SIG-M5 treated with dmso at 0.1 percent for 504 hours (cell line): ENCODE measurements around the gene TCIRG1.

ENCODE experiments used
- DNase-seq: peaks from one replicate; lab custom pipeline; 2025; ENCODE audit not compliant: unreplicated experiment; lab: John Stamatoyannopoulos, UW

The TCIRG1 gene

GRCh38 chr11:68017980-68018729 lies 20.7 kb upstream of the TCIRG1 start:
- no peak for DNase-seq

DNA sequence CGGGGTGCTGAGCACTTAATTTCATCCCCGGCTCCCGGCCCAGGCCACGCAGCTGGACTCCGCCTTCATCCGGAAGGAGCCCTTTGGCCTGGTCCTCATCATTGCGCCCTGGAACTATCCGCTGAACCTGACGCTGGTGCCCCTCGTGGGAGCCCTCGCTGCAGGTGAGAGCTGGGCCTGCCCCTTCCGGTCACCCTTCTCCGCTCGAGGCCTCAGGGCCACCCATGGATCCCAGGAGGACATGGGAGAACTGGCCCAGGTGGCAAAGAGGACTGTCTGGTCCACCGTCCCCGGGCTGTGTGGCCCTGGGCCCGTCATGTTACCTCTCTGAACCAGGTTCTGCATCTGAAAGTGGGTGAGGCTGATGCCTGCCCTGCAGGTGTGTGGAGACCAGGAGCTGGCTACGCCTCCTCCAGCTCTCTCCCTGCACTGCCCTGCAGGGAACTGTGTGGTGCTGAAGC lies 20.1 kb upstream of the TCIRG1 start:
- DNase-seq, result no peak

DNA sequence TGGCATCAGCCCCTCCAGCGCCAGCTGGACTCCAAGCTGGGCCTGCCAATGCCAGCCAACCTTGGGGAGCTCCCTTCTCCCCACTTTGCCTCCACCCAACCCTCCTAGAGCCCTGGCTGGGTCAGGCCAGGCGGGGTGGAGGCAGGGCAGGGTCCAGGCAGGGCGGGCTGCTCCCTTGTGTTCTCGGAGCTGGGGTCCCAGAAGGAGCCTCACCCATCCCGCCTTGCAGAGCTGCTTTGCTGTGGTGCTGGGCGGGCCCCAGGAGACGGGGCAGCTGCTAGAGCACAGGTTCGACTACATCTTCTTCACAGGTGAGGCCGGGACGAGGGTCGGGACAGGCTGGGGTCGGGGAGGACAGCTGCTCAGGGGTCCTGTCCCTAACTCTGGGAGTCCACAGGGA lies 19.3 kb upstream of the TCIRG1 start:
- no peak for DNase-seq

- no peak for DNase-seq
Observed at GRCh38 chr11:68020575-68020974, 18.2 kb upstream of the TCIRG1 start.

GRCh38 chr11:68021167-68021787 lies 17.5 kb upstream of the TCIRG1 start:
- no peak for DNase-seq

DNA sequence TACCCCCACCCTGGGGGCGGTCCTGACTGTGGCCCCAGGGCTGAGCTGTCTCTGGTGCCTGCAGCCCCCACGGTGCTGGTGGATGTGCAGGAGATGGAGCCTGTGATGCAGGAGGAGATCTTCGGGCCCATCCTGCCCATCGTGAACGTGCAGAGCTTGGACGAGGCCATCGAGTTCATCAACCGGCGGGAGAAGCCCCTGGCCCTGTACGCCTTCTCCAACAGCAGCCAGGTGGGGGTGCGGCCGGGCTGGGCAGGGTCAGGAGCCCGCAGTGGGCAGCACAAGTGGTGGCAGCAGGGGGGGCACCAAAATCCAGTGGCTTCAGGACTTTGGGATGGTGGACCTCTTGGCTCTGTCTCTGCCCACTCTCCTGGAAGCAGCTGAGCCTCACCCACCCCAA lies 16.3 kb upstream of the TCIRG1 start:
- no peak for DNase-seq

GRCh38 chr11:68024508-68024907 lies 14.3 kb upstream of the TCIRG1 start:
- no peak for DNase-seq

DNA sequence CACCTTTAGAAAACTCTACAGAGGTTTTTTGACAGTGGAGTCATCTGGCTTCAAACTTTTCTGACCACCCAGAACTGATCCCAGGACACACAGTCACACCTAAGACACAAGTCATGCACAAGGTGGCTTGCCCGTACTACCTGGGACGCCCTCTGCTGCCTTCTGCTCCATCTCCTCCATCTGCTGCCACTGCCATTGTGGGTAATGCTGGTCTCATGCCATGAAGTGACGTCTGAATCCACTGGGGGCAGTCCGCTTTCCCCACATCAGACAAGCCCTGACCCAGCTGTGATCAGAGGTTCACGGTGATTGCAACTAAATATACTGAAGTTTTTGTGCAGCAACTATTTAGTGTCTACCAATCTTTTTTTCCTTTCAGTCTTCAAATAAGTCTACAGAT lies 13.8 kb upstream of the TCIRG1 start:
- no peak for DNase-seq

- no peak for DNase-seq
Observed at GRCh38 chr11:68026391-68027105, 12.3 kb upstream of the TCIRG1 start.

GRCh38 chr11:68027667-68028066 lies 11.2 kb upstream of the TCIRG1 start:
- no peak for DNase-seq

- no peak for DNase-seq
Observed at GRCh38 chr11:68028802-68029545, 9.9 kb upstream of the TCIRG1 start.

DNA sequence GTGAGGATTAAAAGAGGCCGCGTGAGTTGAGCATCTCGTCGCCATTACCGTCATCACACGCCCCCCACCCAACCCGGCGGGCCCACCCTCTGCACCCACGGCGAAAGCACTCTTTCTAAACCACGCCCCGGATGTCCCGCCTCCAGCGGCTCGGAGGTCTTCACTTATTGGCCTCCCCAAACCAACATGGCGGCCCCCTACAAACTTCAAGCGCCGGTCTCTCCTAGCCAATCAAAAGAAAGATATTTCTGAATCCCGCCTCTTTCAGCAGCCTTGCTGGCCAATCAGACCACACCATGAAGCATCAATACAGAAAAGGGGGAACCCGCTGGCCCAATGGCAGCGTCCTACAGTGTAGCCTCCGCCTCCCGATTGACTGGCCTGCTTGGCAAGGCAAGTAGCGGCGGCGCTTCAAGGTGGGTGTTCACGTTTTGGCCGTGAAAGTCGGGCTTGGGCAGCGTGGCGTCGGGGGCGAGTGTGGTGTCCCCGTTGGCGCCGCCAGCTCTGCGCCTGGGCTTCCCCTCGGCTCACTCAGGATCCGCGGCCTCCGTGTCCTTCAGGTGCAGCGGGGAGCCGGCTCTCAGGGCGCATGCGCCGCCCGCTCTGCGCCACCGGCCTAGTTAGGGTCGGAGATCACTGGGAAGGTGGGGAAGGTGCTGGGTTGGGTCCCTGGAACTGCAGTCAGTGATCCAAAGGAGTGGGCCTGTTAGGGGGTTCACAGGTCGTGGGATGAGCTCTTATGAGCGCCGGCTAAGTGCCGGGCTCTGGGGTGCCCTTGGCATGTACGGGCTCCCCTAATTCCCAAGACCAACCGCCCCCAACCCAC lies 8.3 kb upstream of the TCIRG1 start, which contains the start of gene NDUFS8:
TSS of gene NDUFS8 (plus strand) at position 364 of the 826 bp plus-strand sequence. CDS start 1,471 bp downstream, outside the sequence.
- DNase-seq, result peak; percentile 99

DNA sequence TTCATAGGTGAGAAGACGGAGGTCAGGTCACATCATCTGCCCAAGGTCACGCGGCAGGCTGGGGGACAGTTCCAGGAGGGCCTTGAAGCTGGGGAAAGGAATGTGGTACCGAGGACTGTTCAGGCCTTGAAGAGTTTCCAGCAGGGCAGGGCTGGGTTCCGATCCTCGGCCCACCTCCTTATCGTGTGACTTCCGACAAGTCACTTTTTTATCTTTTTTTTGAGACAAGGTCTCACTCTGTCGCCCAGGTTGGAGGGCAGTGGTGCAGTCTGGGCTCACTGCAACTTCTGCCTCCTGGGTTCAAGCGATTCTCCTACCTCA lies 7.7 kb upstream of the TCIRG1 start:
- no peak for DNase-seq

- DNase-seq, result no peak
Observed at GRCh38 chr11:68032003-68032402, 6.8 kb upstream of the TCIRG1 start.

DNA sequence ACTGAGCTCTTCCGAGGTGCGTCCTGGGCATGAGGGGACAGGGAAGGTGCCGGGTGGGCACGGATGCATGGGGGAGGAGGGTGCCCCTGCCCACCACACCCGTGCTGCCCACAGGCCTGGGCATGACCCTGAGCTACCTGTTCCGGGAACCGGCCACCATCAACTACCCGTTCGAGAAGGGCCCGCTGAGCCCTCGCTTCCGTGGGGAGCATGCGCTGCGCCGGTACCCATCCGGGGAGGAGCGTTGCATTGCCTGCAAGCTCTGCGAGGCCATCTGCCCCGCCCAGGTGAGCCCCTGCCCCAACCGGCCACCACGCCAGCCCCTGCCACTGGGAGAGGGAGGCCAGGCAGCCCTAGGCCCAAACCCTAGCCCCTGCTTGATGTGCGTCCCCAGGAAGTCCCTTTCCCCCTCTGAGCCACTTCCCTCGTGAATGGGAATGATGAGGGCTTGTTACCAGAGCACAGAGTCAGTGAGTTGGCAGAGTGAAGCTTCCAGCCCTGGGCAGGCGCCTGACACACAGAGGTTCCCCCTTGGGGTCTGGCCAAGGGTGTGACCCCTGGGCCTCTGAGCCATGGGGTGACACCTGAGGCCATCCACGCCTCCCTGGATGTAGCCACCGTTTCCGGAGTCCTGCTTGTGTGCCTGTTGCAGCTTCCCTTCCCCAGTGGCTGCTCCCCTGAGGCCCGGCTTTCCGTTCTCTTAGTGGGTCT lies 5.7 kb upstream of the TCIRG1 start:
- no peak for DNase-seq

DNA sequence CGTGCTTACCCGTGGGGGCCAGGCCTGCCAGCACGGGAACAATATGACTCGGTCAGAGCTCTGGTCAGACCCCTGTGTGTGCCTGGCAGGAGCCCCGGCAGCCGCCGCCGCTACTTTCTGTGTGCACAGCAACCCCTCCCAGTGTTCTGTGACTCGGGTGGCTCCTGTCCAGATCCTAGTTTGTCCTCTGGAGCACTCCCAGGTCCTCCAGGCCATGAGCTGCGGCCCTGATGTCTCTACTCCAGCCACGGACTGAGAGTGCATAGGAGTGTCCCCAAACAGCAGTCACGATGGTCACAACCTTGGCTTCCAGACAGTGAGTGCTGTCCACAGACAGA lies 5.1 kb upstream of the TCIRG1 start:
- DNase-seq, result no peak

GRCh38 chr11:68035266-68035876 lies 3.5 kb upstream of the TCIRG1 start:
- no peak for DNase-seq

GRCh38 chr11:68036141-68036716 lies 2.6 kb upstream of the TCIRG1 start:
- peak; percentile 14 for DNase-seq

- DNase-seq, result no peak
Observed at GRCh38 chr11:68036717-68037239, 2.0 kb upstream of the TCIRG1 start.
